ENCODE data around the gene GSK3B.

DNA sequence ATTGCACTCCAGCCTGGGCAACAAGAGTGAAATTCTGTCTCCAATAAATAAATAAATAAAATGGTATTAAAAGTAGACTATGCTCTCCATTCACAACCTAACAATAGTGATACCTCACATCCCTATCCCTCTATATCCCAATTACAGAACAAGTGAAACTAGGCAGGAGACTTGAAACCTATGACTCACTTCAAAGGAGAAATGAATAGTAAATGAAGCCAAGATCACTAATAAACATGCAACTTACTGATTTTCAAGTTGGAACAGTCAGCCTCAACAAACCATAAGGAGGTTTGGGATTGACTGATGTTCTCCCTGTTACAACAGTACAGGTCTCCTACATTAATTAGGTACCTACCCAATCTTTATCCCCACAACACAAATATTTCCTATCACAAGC, 103.4 kb downstream of the GSK3B start:
- TF ChIP-seq L3MBTL2 (conservative IDR thresholded peaks at IDR 0.05) = no peak
- no peak for TF ChIP-seq FOXM1 (IDR thresholded peaks at IDR 0.05; ENCODE audit: borderline replicate concordance)
- TF ChIP-seq ARNT (IDR thresholded peaks at IDR 0.05) = no peak
- no peak for TF ChIP-seq LEF1 (IDR thresholded peaks at IDR 0.05; ENCODE audit: borderline replicate concordance)
- no peak for TF ChIP-seq SP1 (IDR thresholded peaks at IDR 0.05)
- TF ChIP-seq ZNF384 (IDR thresholded peaks at IDR 0.05) = no peak
- no peak for TF ChIP-seq TARDBP (IDR thresholded peaks at IDR 0.05)
- TF ChIP-seq, protein P1, sequence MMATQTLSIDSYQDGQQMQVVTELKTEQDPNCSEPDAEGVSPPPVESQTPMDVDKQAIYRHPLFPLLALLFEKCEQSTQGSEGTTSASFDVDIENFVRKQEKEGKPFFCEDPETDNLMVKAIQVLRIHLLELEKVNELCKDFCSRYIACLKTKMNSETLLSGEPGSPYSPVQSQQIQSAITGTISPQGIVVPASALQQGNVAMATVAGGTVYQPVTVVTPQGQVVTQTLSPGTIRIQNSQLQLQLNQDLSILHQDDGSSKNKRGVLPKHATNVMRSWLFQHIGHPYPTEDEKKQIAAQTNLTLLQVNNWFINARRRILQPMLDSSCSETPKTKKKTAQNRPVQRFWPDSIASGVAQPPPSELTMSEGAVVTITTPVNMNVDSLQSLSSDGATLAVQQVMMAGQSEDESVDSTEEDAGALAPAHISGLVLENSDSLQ (IDR thresholded peaks at IDR 0.05) = no peak

Measured in HEK293T (cell line).